HEK293T (cell line): ENCODE data around the gene FZD4.

Experiments
- BHLHE40 ChIP-seq: fragments of 450-650 bp; IDR thresholded peaks from 2 replicates; pipeline ENCODE4 v1.6.1; 2016; ENCODE audit warnings: mild to moderate bottlenecking, moderate library complexity, borderline replicate concordance
- FOXK2 ChIP-seq: fragments of 450-650 bp; IDR thresholded peaks from 2 replicates; pipeline ENCODE4 v1.6.1; 2016; ENCODE audit warnings: mild to moderate bottlenecking
- LEF1 ChIP-seq: fragments of 450-650 bp; IDR thresholded peaks from 2 replicates; pipeline ENCODE4 v1.6.1; 2017; ENCODE audit warnings: mild to moderate bottlenecking, borderline replicate concordance
- TF ChIP-seq, protein P1 (sequence below): fragments of 450-650 bp; IDR thresholded peaks from 2 replicates; pipeline ENCODE4 v1.6.1; 2016

DNA sequence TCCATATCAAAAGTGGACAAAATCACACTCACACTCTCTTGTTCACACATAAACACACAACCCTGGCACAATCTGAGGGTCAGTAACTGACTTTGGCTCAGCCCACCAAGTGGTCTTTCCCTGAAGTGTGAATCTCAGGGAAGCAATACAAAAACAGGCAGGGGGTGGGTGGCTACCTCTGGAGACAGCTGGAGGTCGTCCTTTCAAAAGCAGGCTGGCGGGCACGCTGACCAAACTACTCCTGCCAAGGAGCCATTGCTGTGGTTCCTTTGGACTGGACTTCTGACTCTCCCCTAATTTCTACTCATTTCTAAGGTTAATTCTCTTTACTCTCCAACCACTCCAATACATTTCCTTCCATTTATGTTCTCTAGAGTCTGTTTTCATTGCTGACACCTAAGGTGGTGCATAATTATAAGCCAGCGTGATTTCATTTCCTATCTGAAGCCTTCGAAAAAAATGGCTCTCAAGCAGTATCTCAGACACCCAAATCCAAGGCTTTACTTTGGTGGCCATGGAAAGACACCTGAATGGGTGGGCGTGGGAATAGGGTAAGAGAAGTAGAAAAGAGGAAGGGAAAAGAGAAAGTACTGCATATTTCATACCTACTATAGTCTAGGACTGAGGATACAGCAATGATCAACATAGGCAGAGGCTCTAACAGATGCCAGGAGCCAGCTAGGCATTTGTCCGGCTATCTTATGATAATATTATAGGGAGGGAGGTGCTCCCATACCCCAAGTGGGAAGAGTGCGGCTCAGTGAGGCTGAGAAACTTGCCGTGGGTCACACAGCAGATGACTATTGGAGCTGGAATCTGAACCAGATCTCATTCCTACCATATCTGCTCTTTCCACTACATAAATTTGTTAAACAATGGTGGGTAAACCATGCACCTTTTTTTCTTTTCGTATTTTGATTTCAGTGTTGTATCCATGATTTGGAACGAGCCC is 22.0 kb downstream of the FZD4 start:
- TF ChIP-seq LEF1, result no peak
- no peak for TF ChIP-seq BHLHE40
- TF ChIP-seq, protein P1, sequence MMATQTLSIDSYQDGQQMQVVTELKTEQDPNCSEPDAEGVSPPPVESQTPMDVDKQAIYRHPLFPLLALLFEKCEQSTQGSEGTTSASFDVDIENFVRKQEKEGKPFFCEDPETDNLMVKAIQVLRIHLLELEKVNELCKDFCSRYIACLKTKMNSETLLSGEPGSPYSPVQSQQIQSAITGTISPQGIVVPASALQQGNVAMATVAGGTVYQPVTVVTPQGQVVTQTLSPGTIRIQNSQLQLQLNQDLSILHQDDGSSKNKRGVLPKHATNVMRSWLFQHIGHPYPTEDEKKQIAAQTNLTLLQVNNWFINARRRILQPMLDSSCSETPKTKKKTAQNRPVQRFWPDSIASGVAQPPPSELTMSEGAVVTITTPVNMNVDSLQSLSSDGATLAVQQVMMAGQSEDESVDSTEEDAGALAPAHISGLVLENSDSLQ, result no peak
- no peak for TF ChIP-seq FOXK2
